Retina (tissue), 1 donor: ENCODE measurements around the gene FNDC3B.

Experiments used
- DNase-seq: peaks from one replicate; pipeline ENCODE4 v3.0.0-alpha.2; 2016

Gene FNDC3B

DNA sequence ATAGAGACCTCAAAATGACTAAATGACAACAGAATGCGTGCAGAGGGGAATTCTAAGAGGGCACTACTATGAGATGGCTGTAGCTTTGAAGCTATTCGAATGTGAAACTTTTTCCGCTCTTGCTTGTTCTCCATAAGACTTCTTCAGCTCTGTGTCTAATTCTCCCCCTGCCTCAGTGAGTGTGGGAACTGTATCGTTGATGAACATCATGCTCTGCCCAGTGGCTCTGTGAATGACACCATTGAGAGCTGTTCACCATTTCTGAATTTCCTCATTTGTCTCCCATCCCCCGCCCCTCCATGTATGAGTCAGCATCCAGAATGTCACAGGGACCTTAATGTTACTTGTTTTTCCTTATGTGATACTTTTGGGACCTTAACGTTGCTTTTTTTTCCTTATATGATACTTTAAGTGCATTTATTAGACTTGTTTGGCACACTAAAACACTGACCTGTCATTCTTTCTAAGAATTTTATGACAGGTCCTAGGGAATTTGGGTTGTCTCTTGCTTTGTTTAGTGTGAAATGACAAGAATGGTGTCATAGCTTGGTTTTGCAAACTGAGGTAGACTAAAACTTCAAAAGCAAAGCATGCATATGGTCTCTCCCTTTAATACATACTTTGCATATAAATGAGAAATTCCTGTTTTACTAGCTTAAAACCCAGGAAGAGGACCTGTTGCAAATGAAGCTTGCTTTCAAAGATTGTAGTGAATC lies 99.6 kb downstream of the FNDC3B start:
- DNase-seq = no peak

DNA sequence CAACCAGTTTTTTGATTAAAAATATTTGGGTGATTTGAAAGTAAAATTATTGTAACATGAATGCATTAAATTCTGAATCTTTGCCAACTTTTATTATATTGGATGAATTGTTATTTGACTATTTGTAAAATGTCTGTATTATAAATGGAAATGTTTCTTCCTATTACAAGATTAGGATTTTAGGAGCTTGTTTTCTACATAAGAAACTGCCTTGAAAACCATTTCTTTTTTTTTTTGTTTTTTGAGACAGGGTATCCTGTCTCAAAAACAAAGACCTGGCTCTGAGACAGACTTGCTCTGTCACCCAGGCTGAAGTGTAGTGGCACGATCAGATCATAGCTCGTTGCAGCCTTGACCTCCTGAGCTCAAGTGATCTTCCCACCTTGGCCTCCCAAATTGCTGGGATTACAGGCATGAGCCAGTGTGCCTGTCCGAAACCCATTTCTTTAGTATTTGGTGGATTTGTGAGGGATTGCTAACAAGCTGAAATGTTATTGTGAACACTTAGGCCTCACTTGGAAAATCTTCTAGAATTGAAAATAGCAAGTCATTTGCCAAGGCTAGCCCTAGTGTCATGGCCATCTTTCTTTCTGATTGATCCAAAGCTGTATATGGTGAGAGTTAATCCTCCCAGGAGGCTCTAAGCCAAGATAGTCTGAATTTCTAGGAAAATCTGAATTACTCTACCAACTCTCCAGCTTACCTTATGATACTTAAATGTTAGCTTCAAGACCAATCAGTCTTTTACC lies 100.3 kb downstream of the FNDC3B start:
- DNase-seq = no peak

DNA sequence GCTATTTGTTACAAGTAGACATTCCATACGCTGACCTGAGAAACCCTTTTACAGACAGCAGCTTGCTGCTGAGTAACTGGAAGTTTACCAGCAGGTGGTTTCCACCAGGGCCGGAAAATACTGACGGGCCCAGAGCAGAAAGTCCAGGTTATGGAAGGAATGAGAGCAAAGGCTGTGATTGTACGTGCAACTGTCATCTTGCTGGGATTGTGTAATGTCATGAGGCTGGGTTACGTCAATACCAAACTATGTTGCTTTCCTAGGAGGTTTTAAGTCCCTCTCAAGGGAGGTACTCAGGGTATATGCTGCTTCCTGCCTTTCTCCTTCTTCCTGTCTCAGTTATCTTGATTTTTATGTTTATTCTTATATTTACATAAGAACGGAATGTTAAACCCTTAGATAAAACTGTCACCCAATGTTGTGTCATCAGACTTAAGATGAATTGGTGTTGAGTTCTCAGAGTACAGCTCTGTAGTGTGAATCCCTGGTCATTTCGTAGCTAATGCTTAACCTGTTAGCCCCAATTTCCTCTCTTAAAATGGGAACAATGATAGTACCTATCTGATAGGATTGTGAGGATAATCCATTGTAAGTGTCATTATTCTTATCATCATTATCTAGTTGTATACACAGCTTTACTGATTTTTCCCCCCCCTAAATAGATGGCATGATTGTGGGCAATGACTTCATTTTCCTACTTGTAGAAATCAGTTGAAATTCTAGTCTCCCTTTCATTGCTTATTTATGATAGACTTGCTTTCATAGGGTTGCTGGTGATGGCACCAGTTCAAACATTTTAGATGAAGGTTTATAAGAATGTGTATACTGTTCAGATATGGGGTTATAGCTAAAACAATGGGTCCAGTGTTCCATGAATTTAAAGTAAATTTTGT lies 101.4 kb downstream of the FNDC3B start:
- no peak for DNase-seq

DNA sequence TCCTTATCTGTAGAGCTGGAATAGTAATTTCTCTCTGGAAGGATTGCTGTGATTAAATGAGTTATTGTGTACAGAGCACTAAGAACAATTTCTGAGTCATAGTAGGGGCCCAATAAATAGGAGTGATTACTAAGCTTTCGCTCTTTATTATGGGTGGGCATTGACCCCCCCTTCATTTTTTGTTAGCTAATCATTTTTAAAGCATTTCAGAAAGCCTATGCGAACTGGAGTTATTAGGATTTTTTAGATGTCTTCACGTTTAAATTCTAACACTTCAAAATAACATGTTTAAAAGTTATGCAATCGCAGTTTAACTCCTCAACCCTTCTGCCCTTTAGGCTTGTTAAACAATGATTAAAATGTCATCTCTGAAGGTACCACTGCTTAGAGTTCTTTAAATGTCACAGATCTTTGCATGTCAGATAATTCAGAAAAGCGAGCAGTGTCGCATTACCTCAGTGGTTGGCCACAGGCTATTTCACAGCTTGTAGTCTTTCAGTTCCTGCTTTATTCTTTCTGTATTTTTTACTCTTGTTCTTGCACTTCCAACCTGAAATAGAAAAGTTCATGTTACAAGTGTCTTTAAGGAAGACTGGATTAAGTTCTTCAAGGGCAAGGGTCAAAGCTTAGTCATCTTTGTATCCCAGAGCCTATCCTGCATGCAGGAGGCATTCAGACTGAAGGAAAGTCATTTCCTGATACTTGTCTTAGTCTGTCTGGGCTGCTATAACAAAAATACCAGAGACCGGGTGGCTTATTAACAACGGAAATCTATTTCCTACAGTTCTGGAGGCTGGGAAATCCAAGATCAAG lies 102.9 kb downstream of the FNDC3B start:
- DNase-seq = no peak

DNA sequence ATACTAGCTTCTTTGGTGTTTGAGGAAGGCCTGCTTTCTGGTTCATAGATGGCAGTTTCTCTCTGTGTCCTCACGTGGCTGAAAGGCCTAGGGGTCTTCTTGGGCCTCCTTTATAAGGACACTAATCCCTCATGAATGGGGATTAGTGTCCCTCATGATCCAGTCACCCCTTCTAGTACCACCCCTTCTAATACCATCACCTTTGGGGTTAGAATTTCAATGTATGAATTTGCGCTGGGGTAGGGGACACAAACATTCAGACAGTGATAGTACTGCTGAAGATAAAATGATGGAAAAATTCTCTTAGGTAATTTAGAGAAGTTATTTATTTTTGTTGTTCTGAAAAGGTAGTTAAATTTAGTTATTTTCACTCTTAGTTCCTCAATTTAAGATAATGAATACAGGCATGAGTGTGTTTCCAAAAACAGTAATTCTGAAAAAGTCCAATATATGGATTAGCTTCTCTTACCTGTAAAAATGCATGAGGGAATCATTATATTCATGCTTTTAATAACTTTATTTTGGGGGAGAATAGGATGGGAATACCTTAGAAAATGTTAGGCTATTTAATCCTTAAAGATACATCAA lies 103.6 kb downstream of the FNDC3B start:
- no peak for DNase-seq

DNA sequence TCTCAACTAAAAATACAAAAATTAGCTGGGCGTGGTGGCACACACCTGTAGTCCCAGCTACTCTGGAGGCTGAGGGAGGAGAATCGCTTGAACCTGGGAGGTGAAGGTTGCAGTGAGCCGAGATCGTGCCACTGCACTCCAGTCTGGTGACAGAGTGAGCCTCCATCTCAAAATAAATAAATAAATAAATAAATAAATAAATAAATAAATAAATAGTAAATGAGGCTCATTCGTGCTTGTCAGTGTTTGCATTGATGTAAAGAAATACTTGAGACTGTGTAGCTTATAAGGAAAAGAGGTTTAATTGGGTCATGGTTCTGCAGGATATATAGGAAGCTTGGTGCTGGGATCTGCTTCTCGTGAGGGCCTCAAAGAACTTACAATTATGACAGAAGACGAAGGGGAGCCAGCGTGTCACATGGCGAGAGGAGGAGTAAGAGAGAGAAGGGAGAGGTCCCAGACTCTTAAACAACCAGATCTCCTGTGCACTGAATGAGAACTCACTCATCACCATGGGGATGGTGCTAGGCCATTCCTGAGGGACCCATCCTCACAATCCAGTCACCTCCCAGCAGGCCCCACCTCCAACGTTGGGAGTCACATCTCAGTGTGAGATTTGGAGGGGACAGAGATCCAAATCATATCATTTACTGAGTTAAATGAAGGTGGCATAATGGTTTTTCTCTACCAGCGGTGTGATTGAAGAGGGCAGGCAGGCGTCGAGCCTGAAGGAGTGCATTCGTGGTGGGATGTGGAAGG lies 104.5 kb downstream of the FNDC3B start:
- no peak for DNase-seq

DNA sequence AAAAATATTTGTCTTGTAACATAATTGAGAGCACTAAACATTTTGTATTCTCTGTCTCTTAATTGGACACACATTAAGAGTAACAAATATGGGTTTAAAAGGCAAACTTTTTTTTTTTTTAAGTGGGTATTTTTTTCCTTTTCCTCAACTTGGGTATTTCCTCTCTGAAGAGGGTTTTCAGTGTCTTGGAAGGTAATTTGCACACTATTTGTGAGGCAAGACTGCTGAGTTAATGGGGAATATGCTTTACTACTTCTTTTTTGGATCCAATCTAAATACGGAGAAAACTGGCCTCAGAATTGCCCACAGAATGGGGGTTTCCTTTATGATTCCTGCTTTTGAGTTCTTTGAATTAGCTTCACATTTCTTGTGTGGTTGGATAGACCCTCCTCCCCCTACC lies 105.2 kb downstream of the FNDC3B start:
- DNase-seq = no peak

DNA sequence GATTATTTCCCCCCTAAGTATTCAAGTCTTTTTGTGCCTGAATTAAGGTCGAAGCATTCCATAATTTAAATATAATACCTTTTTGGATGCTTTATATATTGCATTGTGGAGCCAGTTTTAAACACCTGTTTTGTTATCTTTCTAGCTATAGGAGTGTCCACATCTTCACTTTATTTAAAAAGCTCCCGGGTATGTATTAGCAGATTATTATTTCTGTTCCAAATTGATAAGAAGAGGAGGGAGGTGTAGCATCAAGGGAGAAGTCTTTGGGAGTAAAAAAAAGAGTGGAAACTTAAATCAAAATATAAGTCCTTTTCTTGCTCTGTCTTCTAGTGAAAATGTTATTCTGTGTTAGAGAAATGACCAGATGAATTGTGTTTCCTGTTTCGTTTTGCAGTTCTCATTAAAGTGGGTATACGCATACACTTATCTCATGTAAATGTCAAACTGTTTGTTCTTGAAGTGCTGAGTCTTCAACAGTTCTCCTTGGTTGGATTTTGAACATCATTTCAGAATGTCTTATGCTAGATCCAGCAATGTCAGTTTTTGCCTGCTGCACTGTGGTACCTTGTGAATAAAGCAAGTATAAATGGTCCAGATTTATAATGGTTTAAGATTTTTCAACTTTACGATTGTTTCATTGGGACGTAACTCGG lies 105.8 kb downstream of the FNDC3B start:
- no peak for DNase-seq

DNA sequence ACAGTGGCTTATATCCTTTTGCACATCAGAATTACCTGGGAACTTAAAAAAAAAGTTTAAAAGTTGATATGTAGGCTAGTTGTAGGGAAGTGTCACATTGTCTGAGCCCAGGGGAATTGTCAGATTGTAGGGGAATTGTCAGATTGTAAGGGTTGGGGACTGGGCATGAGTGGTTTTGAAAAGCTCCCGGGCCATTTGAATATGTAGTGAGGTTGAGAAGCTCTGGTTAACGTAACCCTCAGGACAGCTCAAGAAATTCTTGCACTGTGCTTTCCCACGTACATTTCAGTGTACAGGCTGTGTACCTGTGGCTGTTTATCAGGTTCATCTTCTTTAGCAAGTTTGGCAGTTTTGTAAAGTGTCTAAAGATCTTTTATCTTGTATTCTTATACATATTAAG lies 107.0 kb downstream of the FNDC3B start:
- no peak for DNase-seq

DNA sequence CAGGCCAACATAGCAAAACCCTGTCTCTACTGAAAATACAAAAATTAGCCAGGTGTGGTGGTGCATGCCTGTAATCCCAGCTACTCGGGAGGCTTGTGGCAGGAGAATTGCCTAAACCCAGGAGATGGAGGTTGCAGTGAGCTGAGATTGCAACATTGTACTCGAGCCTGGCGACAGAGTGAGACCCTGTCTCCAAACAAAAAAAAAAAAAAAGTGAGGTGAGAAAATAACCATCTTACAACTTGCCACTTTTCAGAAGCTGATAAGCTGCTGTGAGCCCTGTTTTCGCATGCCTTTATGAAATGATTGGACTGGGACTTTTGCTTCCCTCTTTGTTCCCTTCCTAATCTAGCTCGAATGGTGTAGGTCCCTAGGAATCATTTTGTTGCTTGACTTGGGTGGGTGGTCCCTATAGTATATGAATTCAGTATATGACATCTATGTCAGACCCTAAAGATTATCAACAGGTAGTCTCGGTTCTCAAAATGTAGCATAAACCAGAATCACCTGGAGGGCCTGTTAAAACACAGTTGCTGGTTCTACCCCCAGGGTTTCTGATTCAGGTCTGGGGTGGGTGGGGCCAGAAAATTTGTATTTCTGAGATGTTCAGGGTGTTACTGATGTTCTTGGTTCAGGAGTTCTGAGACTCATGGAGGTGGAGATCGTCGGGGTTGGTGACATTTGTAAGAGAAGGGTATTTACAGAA lies 107.9 kb downstream of the FNDC3B start:
- no peak for DNase-seq

DNA sequence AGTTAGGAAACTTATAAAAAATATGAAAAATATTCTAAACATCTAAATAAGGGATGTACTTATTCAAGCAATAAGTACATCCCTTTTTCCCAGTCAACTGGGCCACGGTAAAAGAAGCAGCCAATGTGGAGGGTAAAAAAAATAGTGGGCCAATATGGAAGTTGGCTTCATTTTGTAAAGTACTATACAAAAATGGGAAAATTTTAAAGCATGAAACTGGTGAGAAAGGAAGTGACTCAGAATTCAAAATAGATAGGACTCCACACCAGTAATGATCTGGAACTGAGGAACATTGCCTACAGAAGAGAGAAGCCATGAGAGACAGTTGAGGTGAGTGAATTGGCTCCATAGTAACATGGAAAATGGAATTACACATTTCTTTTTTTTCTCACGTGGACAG lies 108.9 kb downstream of the FNDC3B start:
- no peak for DNase-seq

DNA sequence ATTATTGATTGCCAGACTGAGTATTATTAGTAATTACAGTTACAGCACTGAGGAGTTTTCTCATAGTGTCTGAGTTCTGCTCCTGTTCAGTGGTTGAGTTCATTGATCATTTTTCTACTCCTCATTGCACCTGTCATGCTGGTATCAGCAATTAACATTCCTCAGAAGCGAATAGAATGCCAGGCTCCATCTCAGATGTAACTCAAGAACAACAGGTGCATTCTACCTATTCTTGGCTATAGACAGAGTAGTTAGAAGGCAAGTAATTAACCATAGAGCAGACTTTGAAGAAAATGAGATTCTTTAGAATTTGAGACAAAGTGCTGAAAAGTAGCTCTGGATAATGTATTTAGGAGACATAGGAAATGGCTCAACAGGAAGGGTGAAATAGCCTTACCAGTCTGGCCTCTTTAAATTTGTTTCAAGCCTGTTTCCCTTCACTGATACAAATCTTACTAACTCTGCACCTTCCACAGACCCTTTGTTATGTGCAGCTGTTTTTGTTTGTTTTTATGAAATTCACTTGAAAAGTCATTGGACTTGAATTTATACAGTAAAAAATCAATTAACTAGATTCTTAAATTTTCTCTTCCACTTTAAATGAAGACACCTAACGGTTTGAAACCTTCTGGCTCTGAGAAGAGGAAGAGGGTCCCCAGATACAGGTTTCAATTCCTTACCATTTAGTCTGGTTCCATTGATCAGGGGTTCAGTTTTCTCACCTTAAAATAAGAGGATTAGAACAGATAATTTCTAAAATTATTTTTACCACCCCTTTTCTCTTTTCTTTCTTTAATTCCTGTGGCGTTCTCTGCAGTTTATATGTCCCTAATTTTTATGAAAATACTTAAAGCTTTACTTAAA lies 109.6 kb downstream of the FNDC3B start:
- no peak for DNase-seq

DNA sequence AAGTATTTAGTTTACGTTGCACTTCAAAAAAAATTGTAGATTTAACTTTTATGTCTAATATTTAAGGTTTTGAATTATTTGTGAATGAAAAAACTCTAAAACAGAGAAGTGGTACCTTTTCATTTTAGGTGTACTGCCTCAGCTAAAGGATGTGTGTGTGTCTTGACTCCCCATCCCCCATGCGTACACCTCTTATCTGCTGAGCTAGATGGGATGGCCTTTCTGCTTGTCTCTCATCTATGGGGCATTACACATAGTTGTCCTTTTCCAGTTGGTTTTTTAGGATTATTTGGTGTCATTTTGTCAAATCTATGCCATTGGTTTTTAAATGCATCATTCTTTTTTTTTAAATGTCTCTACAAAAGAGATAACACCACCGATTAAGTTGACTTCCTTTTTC lies 110.9 kb downstream of the FNDC3B start:
- no peak for DNase-seq

DNA sequence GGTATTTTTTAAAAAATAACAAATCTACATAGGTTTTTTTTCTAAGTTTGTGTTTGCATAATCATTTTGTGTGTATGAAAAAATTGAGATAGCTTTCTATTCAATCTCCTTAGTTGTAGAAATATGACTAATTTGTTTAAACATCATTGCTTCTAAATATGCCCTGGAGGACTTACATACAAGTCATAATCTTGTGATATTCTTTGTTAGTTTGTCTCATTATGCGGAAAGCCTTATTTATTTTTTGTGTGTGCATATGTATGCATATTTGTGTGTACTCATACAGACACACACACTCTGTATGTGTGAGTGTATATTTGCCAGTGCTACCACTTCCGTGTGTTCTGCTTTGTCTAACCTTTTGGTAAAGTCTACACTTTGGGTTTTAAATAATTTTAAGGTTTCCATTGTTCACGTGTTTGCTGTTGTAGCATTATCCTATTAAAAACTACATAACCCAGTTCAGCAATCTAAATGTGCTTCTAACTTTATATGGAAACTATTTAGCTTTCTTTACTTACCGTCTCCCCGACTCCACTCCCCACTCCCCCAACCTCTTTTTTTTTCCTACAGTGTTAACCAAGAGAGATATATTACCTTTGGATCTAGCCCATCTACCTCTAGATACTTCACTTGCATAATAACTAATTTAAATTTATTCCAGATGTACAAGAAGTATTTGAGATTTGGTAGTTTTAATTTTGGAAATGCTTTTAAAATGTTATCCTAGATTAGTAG lies 111.7 kb downstream of the FNDC3B start:
- no peak for DNase-seq

DNA sequence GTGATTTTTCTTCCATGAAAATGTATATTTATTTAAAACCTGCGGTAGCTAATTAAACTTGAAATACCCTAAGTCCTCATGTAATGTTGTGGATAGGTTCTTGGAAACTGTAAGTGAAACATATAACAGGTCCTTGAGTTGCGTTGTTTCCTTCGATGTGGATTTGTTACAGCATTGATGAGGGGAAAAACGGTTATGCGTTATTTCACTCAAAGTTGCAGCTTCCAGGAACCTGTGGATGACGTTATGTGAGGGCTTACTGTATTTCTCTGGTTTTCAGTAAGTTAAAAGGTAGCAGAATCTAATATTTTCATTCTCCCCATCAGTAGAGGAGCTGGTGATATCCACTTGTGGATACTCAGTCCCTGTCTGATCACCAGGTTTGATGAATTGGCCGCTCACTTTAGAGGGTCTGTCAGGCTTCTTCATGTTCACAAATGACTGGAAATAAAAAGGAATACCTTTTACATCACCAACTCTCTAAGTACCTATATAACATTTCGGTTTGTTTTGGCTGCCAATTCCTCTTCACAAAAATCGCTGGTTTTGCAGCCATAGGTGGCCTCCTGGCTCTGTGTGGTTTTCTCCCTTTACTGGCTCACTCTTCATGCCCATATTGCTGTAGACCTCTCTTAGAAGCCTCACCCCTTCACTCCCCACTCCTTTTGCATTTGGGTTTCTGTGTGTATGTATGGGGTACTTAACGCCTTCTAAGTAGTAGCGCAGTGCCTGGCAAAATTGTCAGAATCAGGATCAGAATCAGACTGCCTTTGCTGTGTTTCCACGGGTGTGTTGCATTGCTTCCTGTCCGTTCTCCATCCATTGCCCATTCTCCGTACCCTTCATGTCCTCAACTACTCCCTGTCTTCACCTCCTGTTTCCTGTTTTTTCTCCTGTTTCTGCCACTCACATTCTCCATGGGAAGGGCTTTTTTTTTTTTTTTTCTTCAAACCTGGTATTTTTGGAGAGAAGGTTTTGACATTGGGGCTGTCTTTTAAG lies 112.6 kb downstream of the FNDC3B start:
- no peak for DNase-seq

DNA sequence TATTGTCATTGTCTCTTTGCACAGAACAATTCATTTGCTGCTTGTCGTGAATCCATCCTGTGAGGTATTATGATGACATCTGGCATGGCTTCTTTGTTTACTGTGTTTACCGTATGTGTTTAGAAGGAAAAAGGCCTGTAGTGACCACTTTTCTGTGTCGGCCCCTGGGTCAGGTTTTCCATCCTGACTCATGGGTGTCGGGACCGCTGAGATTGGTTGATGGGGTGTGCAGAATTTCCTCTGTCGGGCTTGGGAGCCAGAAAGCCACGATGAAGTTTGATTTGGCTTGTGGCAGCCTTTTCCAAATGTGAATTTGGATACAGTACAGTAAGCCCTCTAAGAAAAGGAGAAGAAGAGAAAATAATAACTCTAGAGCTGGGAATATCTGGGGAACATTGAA lies 113.5 kb downstream of the FNDC3B start:
- DNase-seq = no peak

DNA sequence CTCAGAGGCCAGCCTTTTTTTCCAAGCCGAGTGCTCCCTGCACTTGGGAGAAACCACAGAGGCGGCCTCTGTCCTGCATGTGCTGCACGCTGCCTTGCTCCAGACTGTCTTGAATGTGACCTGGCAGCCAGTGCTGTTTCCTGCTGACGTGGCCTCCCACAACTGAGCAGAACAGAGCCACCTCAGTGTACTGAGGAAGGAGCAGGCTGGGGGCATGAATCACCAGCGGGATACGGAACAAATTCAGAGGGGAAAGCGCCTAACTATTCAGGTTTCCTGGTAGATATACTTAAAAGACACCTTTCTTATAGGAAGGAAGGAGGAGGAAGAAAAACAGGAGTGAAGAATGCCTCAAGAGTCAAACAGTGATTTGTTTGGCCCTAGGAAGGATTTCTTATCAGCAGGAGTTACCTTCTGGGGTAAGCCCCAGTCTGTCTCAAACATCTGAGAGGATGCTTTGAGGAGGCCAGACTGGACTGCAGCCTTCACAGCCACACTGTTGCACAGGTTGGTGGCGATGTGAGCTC lies 114.0 kb downstream of the FNDC3B start:
- DNase-seq = peak; percentile 66
